Hepatocyte (in vitro differentiated cells): ENCODE data around the gene HSF2. TPM values are rescaled to one million over a fixed set of nuclear protein-coding genes. Genes with fewer than 3 reads are reported as not detected.

Source experiments
- DNase-seq: peaks from one replicate; pipeline ENCODE4 v3.0.0-alpha.2; 2016; ENCODE audit warnings: low spot score
- H2AFZ ChIP-seq: fragments of 200-600 bp; sonication (generic); 2 replicates; pipeline ENCODE4 v1.6.0; 2016; ENCODE audit warnings: antibody characterized with exemption, mild to moderate bottlenecking
- H3K27ac ChIP-seq: fragments of 200-600 bp; sonication (generic); 2 replicates; pipeline ENCODE4 v1.5.1; 2016; ENCODE audit warnings: mild to moderate bottlenecking
- H3K27me3 ChIP-seq: fragments of 200-600 bp; sonication (generic); 2 replicates; pipeline ENCODE4 v1.6.1; 2016
- H3K36me3 ChIP-seq: fragments of 200-600 bp; sonication (generic); replicated peaks from 2 replicates; pipeline ENCODE4 v1.5.1; 2016; ENCODE audit warnings: low read depth; ENCODE audit not compliant: insufficient read depth
- H3K4me1 ChIP-seq: fragments of 200-600 bp; sonication (generic); 2 replicates; pipeline ENCODE4 v1.5.1; 2016; ENCODE audit warnings: mild to moderate bottlenecking, moderate library complexity; ENCODE audit not compliant: insufficient read depth
- H3K4me2 ChIP-seq: fragments of 200-600 bp; sonication (generic); 2 replicates; pipeline ENCODE4 v1.6.0; 2016
- H3K4me3 ChIP-seq: fragments of 200-600 bp; sonication (generic); 2 replicates; pipeline ENCODE4 v1.5.1; 2016; ENCODE audit warnings: mild to moderate bottlenecking
- H3K79me2 ChIP-seq: fragments of 200-600 bp; sonication (generic); 2 replicates; pipeline ENCODE4 v1.6.0; 2017; ENCODE audit warnings: mild to moderate bottlenecking
- H3K9me2 ChIP-seq: fragments of 200-600 bp; sonication (generic); replicated peaks from 2 replicates; pipeline ENCODE4 v1.6.0; 2017; ENCODE audit warnings: mild to moderate bottlenecking; ENCODE audit not compliant: insufficient read depth
- H3K9me3 ChIP-seq: fragments of 200-600 bp; sonication (generic); 2 replicates; pipeline ENCODE4 v1.5.1; 2016; ENCODE audit warnings: low read depth, mild to moderate bottlenecking
- H4K20me1 ChIP-seq: fragments of 200-600 bp; sonication (generic); 2 replicates; pipeline ENCODE4 v1.6.0; 2016; ENCODE audit warnings: mild to moderate bottlenecking; ENCODE audit not compliant: insufficient read depth, poor library complexity, severe bottlenecking
- EZH2 ChIP-seq: fragments of 200-600 bp; sonication (generic); IDR thresholded peaks from 2 replicates; pipeline ENCODE4 v1.6.1; 2016; ENCODE audit warnings: antibody characterized with exemption, mild to moderate bottlenecking, borderline replicate concordance
- EZH2phosphoT487 ChIP-seq: fragments of 200-600 bp; sonication (generic); IDR thresholded peaks from one replicate; pipeline ENCODE4 v1.6.1; 2018; ENCODE audit warnings: antibody characterized with exemption, mild to moderate bottlenecking, low read depth, moderate library complexity; ENCODE audit not compliant: unreplicated experiment, severe bottlenecking
- WGBS: methylation state at CpG from one replicate; pipeline ENCODE4 v1.1.6; 2016; ENCODE audit warnings: low lambda C conversion rate; ENCODE audit errors: missing lambda C conversion rate; 5-methylcytosine and 5-hydroxymethylcytosine counted together
- polyA plus RNA-seq: library from polyadenylated mRNA; unstranded; fragments of >200 nt; fragmentation: Nextera tagmentation; extraction: Ambion mirVana; gene quantifications from 2 replicates; pipeline ENCODE4 v1.2.1, GENCODE V29; 2016
- total RNA-seq: library from RNA; depleted of rRNA; stranded (reverse); fragments of >200 nt; gene quantifications from 2 replicates; pipeline ENCODE4 v1.2.3, GENCODE V29; 2014
- TF ChIP-seq, protein P1 (sequence below): fragments of 200-600 bp; sonication (generic); IDR thresholded peaks from 2 replicates; pipeline ENCODE4 v1.5.1; 2016; ENCODE audit warnings: antibody characterized with exemption, mild to moderate bottlenecking; ENCODE audit not compliant: poor library complexity

Gene HSF2
- total and polyA plus RNA-seq, 2 experiments from 2014 or later: 14.5 to 37.9 TPM

DNA sequence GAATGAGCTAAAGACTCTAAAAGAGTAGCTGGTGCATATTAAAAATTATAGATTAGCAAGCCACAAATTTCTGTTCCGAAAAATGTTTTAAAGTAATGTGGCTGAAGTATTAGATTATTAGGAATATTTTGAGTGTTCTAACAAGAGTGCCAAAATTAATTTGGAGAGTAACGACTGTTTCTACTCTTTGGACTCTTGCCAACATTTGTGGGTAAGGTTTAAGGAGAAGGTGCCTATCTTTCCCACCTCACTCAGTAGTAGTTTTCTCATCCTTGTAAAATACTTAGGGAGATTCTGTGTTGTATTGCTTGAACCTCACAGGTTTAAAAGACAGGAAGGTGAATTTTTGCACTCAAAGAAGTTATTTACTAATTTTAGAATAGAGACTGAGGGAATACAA, 5.0 kb downstream of the HSF2 start:
- H4K20me1 ChIP-seq: peaks cover 30% of the 10 kb centered on the region
- H3K27ac ChIP-seq: no peak overlapping the region
- TF ChIP-seq, protein P1, sequence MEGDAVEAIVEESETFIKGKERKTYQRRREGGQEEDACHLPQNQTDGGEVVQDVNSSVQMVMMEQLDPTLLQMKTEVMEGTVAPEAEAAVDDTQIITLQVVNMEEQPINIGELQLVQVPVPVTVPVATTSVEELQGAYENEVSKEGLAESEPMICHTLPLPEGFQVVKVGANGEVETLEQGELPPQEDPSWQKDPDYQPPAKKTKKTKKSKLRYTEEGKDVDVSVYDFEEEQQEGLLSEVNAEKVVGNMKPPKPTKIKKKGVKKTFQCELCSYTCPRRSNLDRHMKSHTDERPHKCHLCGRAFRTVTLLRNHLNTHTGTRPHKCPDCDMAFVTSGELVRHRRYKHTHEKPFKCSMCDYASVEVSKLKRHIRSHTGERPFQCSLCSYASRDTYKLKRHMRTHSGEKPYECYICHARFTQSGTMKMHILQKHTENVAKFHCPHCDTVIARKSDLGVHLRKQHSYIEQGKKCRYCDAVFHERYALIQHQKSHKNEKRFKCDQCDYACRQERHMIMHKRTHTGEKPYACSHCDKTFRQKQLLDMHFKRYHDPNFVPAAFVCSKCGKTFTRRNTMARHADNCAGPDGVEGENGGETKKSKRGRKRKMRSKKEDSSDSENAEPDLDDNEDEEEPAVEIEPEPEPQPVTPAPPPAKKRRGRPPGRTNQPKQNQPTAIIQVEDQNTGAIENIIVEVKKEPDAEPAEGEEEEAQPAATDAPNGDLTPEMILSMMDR: no peak
- TF ChIP-seq EZH2 (no peak), EZH2phosphoT487 (no peak)
- H3K9me3 ChIP-seq: no peaks in the 10 kb centered on the region
- no peak overlapping the region for H2AFZ ChIP-seq
- H3K27me3 ChIP-seq: no peaks in the 10 kb centered on the region
- no peaks in the 10 kb centered on the region for H3K36me3 ChIP-seq
- peaks cover 98% of the 10 kb centered on the region for H3K79me2 ChIP-seq
- H3K4me3 ChIP-seq: no peak overlapping the region
- DNase-seq: no peak
- no peak overlapping the region for H3K4me2 ChIP-seq
- no peaks in the 10 kb centered on the region for H3K9me2 ChIP-seq
- 94% methylated on average over 2 of the region's 2 CpGs for WGBS
- peaks cover 11% of the 10 kb centered on the region for H3K4me1 ChIP-seq

DNA sequence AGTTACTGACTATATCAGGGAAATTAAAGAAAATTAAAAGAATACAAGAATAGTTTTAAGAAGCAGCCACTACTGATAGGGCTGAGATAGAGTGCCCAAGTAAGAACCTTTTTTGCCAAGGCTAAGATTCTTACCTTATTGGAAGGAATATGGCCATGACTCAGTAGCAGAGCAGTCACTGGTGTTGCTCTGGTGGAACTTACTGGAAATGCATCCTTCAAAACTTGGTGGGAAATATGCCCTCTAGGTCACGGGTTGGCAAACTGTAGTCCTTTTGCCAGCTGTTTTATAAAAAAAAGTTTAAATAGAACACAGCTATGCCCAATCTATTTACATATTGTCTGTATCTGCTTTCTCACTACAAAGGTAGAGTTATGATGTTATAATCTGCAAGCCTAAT, 6.0 kb downstream of the HSF2 start:
- Histone ChIP-seq H3K27me3 (no peaks in the 10 kb centered on the region), H2AFZ (no peak overlapping the region), H3K27ac (no peak overlapping the region), H3K9me3 (no peaks in the 10 kb centered on the region), H3K9me2 (no peaks in the 10 kb centered on the region), H3K4me3 (no peak overlapping the region), H3K4me2 (no peak overlapping the region), H3K79me2 (peaks cover 100% of the 10 kb centered on the region), H3K36me3 (no peaks in the 10 kb centered on the region), H3K4me1 (peaks cover 11% of the 10 kb centered on the region), H4K20me1 (peaks cover 27% of the 10 kb centered on the region)
- DNase-seq: no peak
- WGBS: 85% methylated on average over 1 of the region's 1 CpG
- no peak for TF ChIP-seq EZH2
- TF ChIP-seq, protein P1: no peak
- TF ChIP-seq EZH2phosphoT487: no peak

- H4K20me1 ChIP-seq: peaks cover 19% of the 10 kb centered on the region
- no peak overlapping the region for H3K27ac ChIP-seq
- H3K4me1 ChIP-seq: peaks cover 7% of the 10 kb centered on the region
- no peak overlapping the region for H2AFZ ChIP-seq
- 88% methylated on average over 1 of the region's 1 CpG for WGBS
- H3K9me2 ChIP-seq: no peaks in the 10 kb centered on the region
- H3K27me3 ChIP-seq: no peaks in the 10 kb centered on the region
- peaks cover 100% of the 10 kb centered on the region for H3K79me2 ChIP-seq
- H3K36me3 ChIP-seq: no peaks in the 10 kb centered on the region
- no peaks in the 10 kb centered on the region for H3K9me3 ChIP-seq
- TF ChIP-seq, protein P1: no peak
- H3K4me2 ChIP-seq: no peak overlapping the region
- H3K4me3 ChIP-seq: no peak overlapping the region
- DNase-seq: no peak
These were observed 6.7 kb downstream of the HSF2 start for GRCh38 chr6:122406187-122406586.

DNA sequence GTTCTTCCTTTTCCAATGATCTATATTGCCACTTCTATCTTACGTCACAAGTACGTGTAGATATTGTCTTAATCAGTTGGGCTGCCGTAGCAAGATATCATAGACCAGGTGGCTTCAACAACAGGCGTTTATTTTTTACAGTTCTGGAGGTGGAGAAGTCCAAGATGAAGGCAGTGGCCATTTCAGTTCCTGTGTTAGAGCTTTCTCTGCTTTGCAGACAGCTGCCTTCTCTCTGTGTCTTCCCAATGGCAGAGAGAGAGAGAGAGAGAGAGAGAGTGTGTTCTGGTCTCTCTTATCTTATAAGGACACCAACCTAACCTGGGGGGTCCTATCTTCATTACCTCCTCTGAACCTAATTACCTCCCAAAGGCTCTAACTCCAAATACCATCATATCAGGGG, 8.3 kb downstream of the HSF2 start:
- H3K27ac ChIP-seq: no peak overlapping the region
- no peaks in the 10 kb centered on the region for H3K9me3 ChIP-seq
- peaks cover 100% of the 10 kb centered on the region for H3K79me2 ChIP-seq
- no peaks in the 10 kb centered on the region for H3K9me2 ChIP-seq
- H3K4me3 ChIP-seq: no peak overlapping the region
- H3K4me1 ChIP-seq: no peaks in the 10 kb centered on the region
- TF ChIP-seq EZH2phosphoT487 (no peak), EZH2 (no peak)
- TF ChIP-seq, protein P1: no peak
- WGBS: 92% methylated on average over 4 of the region's 4 CpGs
- H4K20me1 ChIP-seq: peaks cover 7% of the 10 kb centered on the region
- no peaks in the 10 kb centered on the region for H3K27me3 ChIP-seq
- DNase-seq: no peak
- H3K4me2 ChIP-seq: no peak overlapping the region
- H2AFZ ChIP-seq: no peak overlapping the region
- H3K36me3 ChIP-seq: no peaks in the 10 kb centered on the region
